Endothelial cell of umbilical vein (primary cell): ENCODE data around the gene CD83. TPM values are rescaled to one million over a fixed set of nuclear protein-coding genes. Genes with fewer than 3 reads are reported as not detected.

Experiments used
- BruUV-seq: library from RNA; stranded (reverse); fragments of 400-500 nt; replicated peaks from 2 replicates; lab custom pipeline; 2021; lab: Mats Ljungman, UMichigan
- CTCF ChIA-PET: fragments of 300-600, 350-600 bp; sonication (Branson Sonifier 250); formaldehyde crosslinking; loops from one replicate; lab custom pipeline; 2021; ENCODE audit warnings: antibody characterized with exemption, inconsistent platforms; lab: Charles Lee
- POLR2A ChIA-PET: fragments of 300-600, 350-600 bp; sonication (Branson Sonifier 250); formaldehyde crosslinking; loops from one replicate; lab custom pipeline; 2021; ENCODE audit warnings: antibody characterized with exemption, inconsistent platforms; lab: Charles Lee
- DNase-seq: peaks from one replicate; pipeline ENCODE4 v3.0.0-alpha.2; 2011; ENCODE audit warnings: low read depth, low spot score
- FAIRE-seq: peaks from 2 replicates; lab custom pipeline; 2011; peaks lifted over from hg19 to GRCh38; lab: Jason Lieb, UNC
- H2AFZ ChIP-seq: 2 replicates; pipeline ENCODE4 v1.6.0; 2012; ENCODE audit warnings: low read depth, low read length, control low read depth, inconsistent platforms
- H3K27ac ChIP-seq: 2 replicates; pipeline ENCODE4 v1.5.1; 2011; ENCODE audit warnings: low read depth, mild to moderate bottlenecking, control low read depth, low read length, moderate library complexity; ENCODE audit not compliant: insufficient read depth
- H3K27me3 ChIP-seq, 2 experiments: 2 replicates each; pipeline versions ENCODE4 v1.6.0 to v1.6.1; 2011; ENCODE audit warnings: low read length in 2 of 2, mixed read lengths in 1 of 2; ENCODE audit not compliant: control insufficient read depth in 2 of 2, insufficient read depth in 2 of 2
- H3K36me3 ChIP-seq, 2 experiments: 2 replicates in 1 of 2; 3 replicates in 1 of 2; pipeline ENCODE4 v1.5.1; 2011; ENCODE audit warnings: low read length in 2 of 2, mild to moderate bottlenecking in 1 of 2, moderate library complexity in 1 of 2; ENCODE audit not compliant: control insufficient read depth in 2 of 2, insufficient read depth in 2 of 2; ENCODE audit errors: extremely low read depth in 1 of 2
- H3K4me1 ChIP-seq: 3 replicates; pipeline ENCODE4 v1.5.1; 2011; ENCODE audit warnings: mild to moderate bottlenecking, low read length; ENCODE audit not compliant: control insufficient read depth, insufficient read depth; ENCODE audit errors: extremely low read depth
- H3K4me2 ChIP-seq: 2 replicates; pipeline ENCODE4 v1.6.1; 2011; ENCODE audit warnings: low read length, control low read depth, mixed read lengths; ENCODE audit not compliant: insufficient read depth
- H3K4me3 ChIP-seq, 3 experiments: fragments of 200-600 bp in 1 of 3; sonication (generic), shearing (Covaris generic) in 1 of 3; replicated peaks in 1 of 3; 2 replicates each; pipeline ENCODE4 v1.5.1; 2011 to 2016; ENCODE audit warnings: control low read depth in 3 of 3, low read length in 3 of 3, mild to moderate bottlenecking in 2 of 3, inconsistent platforms in 1 of 3, low read depth in 1 of 3, moderate library complexity in 1 of 3; ENCODE audit not compliant: insufficient read depth in 1 of 3
- H3K79me2 ChIP-seq: 2 replicates; pipeline ENCODE4 v1.6.0; 2012; ENCODE audit warnings: low read length, inconsistent platforms; ENCODE audit not compliant: control insufficient read depth, insufficient read depth
- H3K9ac ChIP-seq: replicated peaks from 2 replicates; pipeline ENCODE3; 2011; ENCODE audit warnings: low read length, control low read depth; ENCODE audit not compliant: insufficient read depth; ENCODE audit errors: extremely low read depth
- H3K9me1 ChIP-seq: replicated peaks from 3 replicates; pipeline ENCODE4 v1.6.0; 2011; ENCODE audit warnings: mild to moderate bottlenecking, low read length; ENCODE audit not compliant: control insufficient read depth, insufficient read depth; ENCODE audit errors: extremely low read depth
- H3K9me3 ChIP-seq: replicated peaks from 2 replicates; pipeline ENCODE4 v1.5.1; 2012; ENCODE audit warnings: low read length, inconsistent platforms; ENCODE audit not compliant: control insufficient read depth, insufficient read depth
- H4K20me1 ChIP-seq: replicated peaks from 2 replicates; pipeline ENCODE3; 2011; ENCODE audit warnings: mild to moderate bottlenecking, low read length; ENCODE audit not compliant: control insufficient read depth, insufficient read depth; ENCODE audit errors: extremely low read depth
- EZH2 ChIP-seq: IDR thresholded peaks from 2 replicates; pipeline ENCODE4 v1.6.1; 2012; ENCODE audit warnings: borderline replicate concordance, low read depth, mild to moderate bottlenecking, moderate library complexity, low read length, inconsistent platforms; ENCODE audit not compliant: severe bottlenecking
- FOS ChIP-seq: IDR thresholded peaks from 2 replicates; pipeline ENCODE4 v1.6.1; 2011; ENCODE audit warnings: mild to moderate bottlenecking, low read length, moderate library complexity, borderline replicate concordance; ENCODE audit not compliant: insufficient read depth
- GATA2 ChIP-seq: IDR thresholded peaks from 2 replicates; pipeline ENCODE4 v1.7.0; 2011; ENCODE audit warnings: low read depth, mild to moderate bottlenecking, moderate library complexity, mixed read lengths, low read length; ENCODE audit not compliant: insufficient read length, insufficient read depth
- JUN ChIP-seq: IDR thresholded peaks from 2 replicates; pipeline ENCODE4 v1.6.1; 2011; ENCODE audit warnings: borderline replicate concordance, low read depth; ENCODE audit not compliant: insufficient read length, insufficient read depth
- MAX ChIP-seq: IDR thresholded peaks from 2 replicates; pipeline ENCODE4 v1.6.1; 2011; ENCODE audit not compliant: insufficient read depth, insufficient read length
- MYC ChIP-seq: IDR thresholded peaks from one replicate; pipeline ENCODE4 v1.6.1; 2011; ENCODE audit warnings: mild to moderate bottlenecking, low read depth, low read length
- POLR2A ChIP-seq: IDR thresholded peaks from 2 replicates; pipeline ENCODE4 v1.6.1; 2012; ENCODE audit warnings: low read depth, mild to moderate bottlenecking, control low read depth, low read length
- POLR2AphosphoS5 ChIP-seq: IDR thresholded peaks from 2 replicates; pipeline ENCODE4 v1.6.1; 2012; ENCODE audit warnings: low read depth, mild to moderate bottlenecking, control low read depth, low read length, moderate library complexity; ENCODE audit not compliant: insufficient read depth
- dilution Hi-C: fragments of 300-500 bp; cut with MboI; formaldehyde crosslinking; loops from one replicate; pipeline ENCODE4 v1.15.0; 2019; ENCODE audit warnings: low sequenced_read_pairs; ENCODE audit not compliant: extremely low pct_ligation_motif_present
- intact Hi-C: fragments of 100-400 bp; cut with micrococcal nuclease; formaldehyde crosslinking; loops from one replicate; pipeline ENCODE4 v1.10.0; 2022
- polyA plus RNA-seq, 4 experiments: library from polyadenylated mRNA; depleted of rRNA in 3 of 4; stranded (reverse) in 3 of 4; unstranded in 1 of 4; fragments of >200 nt; gene quantifications; 2 replicates each; pipeline versions ENCODE4 v1.2.1 to v1.2.3, GENCODE V29; 2011 to 2012; ENCODE audit warnings: missing spikeins in 1 of 4
- total RNA-seq: library from RNA; stranded (reverse); gene quantifications from 2 replicates; pipeline ENCODE4 v1.2.3, GENCODE V29; 2021
- TF ChIP-seq, protein P1 (sequence below), 2 donors: IDR thresholded peaks; 1 replicate in 1 of 2; 2 replicates in 1 of 2; pipeline ENCODE4 v1.5.1; 2011; ENCODE audit warnings: low read length in 2 of 2, mild to moderate bottlenecking in 2 of 2, moderate library complexity in 2 of 2, control low read depth in 1 of 2, inconsistent platforms in 1 of 2, low read depth in 1 of 2; ENCODE audit not compliant: insufficient read depth in 1 of 2; ENCODE audit errors: extremely low read depth in 1 of 2

Gene CD83
- total and polyA plus RNA-seq, 2 donors (not counting 3 experiments of a cell fraction or from before 2014, with no cell fraction given), result 0.40 to 0.46 TPM

DNA sequence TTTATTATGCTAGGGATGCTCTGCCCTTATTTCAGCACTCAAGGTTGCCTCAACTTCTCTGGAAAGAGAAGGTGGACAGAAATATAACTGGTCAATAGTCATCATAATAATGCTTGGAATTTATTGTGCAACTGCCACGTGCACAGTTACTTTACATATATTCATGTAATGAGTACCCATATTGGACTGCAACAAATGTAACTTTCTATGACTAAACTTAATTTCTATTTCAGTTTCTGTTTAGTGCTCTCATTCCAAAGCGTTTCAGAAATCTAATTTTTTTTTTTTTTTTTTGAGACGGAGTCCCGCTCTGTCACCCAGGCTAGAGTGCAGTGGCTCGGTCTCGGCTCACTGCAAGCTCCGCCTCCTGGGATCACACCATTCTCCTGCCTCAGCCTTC lies 28.3 kb upstream of the CD83 start:
- POLR2A ChIA-PET, result no interaction called here
- H3K79me2 ChIP-seq, result no peaks in the 10 kb centered on the region

More for the DNA sequence above, 28.3 kb upstream of the CD83 start:
- no TSS peak for BruUV-seq
- intact Hi-C loops (no loop called here), dilution Hi-C loops (no loop called here)
- no peak for TF ChIP-seq GATA2
- no peak for TF ChIP-seq EZH2
- no peak for TF ChIP-seq MAX
- TF ChIP-seq, protein P1, sequence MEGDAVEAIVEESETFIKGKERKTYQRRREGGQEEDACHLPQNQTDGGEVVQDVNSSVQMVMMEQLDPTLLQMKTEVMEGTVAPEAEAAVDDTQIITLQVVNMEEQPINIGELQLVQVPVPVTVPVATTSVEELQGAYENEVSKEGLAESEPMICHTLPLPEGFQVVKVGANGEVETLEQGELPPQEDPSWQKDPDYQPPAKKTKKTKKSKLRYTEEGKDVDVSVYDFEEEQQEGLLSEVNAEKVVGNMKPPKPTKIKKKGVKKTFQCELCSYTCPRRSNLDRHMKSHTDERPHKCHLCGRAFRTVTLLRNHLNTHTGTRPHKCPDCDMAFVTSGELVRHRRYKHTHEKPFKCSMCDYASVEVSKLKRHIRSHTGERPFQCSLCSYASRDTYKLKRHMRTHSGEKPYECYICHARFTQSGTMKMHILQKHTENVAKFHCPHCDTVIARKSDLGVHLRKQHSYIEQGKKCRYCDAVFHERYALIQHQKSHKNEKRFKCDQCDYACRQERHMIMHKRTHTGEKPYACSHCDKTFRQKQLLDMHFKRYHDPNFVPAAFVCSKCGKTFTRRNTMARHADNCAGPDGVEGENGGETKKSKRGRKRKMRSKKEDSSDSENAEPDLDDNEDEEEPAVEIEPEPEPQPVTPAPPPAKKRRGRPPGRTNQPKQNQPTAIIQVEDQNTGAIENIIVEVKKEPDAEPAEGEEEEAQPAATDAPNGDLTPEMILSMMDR (IDR thresholded peaks at IDR 0.05; ENCODE audit: extremely low read depth in 1 of 2, insufficient read depth in 1 of 2, low read depth in 1 of 2, low read length in 2 of 2), result no peak
- no peak for TF ChIP-seq MYC
- TF ChIP-seq FOS, result no peak
- TF ChIP-seq POLR2AphosphoS5, result no peak
- no peak for TF ChIP-seq JUN
- TF ChIP-seq POLR2A, result no peak
- H3K27ac ChIP-seq, result no peak overlapping the region
- H4K20me1 ChIP-seq, result no peaks in the 10 kb centered on the region
- no peaks in the 10 kb centered on the region for H3K36me3 ChIP-seq
- no peak overlapping the region for H3K4me2 ChIP-seq
- CTCF ChIA-PET, result no interaction called here
- H3K9ac ChIP-seq, result no peak overlapping the region
- no peak overlapping the region for H3K4me3 ChIP-seq
- H2AFZ ChIP-seq, result no peak overlapping the region
- H3K27me3 ChIP-seq, result no peaks in the 10 kb centered on the region
- DNase-seq, result no peak
- FAIRE-seq, result no peak
- no peaks in the 10 kb centered on the region for H3K9me3 ChIP-seq
- H3K9me1 ChIP-seq, result no peaks in the 10 kb centered on the region
- H3K4me1 ChIP-seq, result no peaks in the 10 kb centered on the region
